Measurements from ENCODE around the gene SCD5.

Gene SCD5

GRCh38 chr4:82792912-82793649 lies 5.5 kb downstream of the SCD5 start:
- DNase-seq: no peak

DNA sequence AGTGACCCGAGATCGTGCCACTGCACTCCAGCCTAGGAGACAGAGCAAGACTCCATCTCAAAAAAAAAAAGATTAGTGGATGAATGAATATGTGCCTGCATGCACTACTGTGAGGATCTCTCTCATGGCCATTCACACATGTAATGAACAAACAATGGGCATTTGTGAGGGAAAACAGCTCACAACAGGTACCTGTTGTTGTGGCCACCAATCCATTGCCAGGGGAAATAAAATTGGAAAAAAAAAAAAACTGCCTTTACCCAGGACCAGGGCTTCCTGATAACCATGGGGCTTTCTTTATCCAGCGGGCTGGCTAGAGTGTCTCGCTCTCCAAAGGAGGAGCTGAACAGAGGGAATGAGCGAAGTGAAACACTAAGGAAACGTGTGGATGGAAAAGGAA lies 7.4 kb downstream of the SCD5 start:
- no peak for DNase-seq

DNA sequence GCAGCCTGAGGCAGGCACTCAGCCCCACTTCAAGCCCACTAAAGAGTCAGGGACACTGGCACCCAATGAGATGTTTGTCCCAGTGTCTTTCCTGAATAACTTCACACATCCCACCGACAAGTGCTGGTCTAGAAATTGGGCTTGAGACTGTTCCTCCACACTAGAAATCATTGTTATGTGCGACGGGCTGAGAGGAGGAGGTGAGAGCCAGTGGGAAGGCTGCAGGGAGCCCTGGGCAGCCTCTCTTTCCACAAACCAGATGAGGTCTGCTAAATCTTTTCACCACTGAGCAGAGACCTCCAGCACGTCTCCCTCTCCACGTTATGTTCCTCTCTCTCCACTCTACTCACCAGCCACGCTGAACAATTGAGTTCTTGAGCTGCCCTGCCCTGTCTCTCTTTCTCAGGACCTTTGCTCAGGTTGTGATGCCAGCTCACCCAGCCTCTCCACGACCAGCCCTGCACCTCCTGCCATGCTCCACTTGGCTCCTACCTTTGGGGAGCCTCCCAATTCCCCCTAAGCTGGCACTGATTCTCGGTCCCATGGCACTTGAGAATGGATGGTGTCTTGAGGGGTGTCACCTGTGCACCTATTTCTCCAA lies 8.4 kb downstream of the SCD5 start:
- peak; percentile 17 for DNase-seq

- no peak for DNase-seq
Measured at GRCh38 chr4:82789025-82789776, 9.4 kb downstream of the SCD5 start.

DNA sequence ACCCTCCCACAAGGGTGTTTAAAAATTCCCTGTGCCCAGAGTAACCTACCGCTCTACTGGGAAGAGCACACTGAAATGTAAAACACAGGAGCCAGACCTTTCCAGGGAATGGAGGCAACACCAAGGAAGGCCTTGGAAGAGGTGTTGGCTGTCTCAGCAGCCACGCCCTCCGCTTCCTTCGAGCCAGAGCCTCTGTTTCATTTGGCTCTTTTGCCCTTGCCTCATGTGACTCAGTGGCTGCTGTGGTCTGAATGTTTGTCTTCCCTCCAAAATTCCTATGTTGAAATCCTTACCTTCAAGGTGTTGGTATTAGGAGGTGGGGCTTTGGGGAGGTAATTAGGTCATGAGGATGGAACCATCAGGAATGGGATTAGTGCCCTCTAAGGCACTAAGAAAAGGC lies 11.3 kb downstream of the SCD5 start:
- no peak for DNase-seq

- no peak for DNase-seq
Measured at GRCh38 chr4:82786828-82787227, 11.8 kb downstream of the SCD5 start.

GRCh38 chr4:82785611-82786400 lies 12.8 kb downstream of the SCD5 start:
- peak; percentile 34 for DNase-seq

- peak; percentile 34 for DNase-seq
Measured at GRCh38 chr4:82784681-82785610, 13.7 kb downstream of the SCD5 start.

DNA sequence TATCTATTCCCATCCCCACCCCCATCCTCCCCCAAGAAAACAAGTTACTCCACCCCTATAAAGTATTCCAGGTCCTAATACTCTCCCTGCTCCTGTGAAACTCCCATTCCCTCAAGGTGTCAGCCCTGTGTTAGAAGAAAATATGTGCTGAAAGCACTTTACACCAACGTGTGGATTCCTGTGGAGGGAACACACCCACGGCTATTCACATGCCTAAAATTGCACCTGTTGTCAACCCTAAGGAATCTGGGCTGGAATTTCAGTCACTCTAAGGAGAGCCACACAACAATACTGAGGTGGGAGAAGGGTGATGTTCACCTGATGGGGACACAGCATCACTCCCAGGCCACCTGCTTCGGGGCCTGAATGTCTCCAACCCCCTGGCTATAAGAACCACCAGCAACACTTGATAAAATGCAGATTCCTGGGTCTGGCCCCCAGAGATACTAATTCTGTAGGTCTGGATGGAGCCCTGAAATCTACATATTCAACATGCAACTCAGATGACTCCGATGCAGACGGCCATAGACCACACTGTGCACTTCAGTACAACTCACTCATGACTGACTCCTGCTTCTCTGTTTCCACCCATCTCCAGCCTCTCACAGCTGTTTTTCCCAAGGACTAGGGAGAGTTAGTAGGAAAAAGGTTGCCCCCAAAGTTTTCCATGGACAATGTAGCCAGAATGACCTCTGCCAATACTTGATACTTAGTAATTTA lies 15.8 kb downstream of the SCD5 start:
- no peak for DNase-seq

GRCh38 chr4:82780752-82781231 lies 17.8 kb downstream of the SCD5 start:
- DNase-seq: peak; percentile 92

- no peak for DNase-seq
Measured at GRCh38 chr4:82780170-82780751, 18.3 kb downstream of the SCD5 start.

- DNase-seq: no peak
Measured at GRCh38 chr4:82779032-82779431, 19.6 kb downstream of the SCD5 start.

DNA sequence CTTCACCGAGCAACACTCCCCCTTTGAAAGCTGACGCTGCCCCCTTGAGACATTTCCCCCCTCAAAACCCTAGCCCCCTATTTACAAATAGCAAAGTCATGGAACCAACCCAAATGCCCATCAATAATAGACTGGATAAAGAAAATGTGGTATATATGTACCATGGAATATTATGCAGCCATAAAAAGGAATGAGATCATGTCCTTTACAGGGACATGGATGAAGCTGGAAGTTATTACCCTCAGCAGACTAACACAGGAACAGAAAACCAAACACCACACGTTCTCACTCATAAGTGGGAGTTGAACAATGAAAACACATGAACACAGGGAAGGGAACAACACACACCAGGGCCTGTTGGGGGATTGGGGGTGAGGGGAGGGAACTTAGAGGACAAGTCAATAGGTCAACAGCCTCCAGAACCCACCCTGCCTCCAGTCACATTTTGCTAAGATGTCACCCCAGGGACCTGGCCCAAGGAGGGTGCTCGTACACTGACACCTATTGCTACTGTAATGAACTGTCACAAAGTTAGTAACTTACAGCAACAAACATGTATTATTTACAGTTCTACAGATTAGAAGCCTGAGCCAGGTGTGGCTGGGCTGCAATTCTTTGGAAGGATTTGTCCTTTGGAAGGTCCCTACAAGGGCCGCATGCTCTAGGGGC lies 20.6 kb downstream of the SCD5 start:
- DNase-seq: no peak

GRCh38 chr4:82776925-82777542 lies 21.6 kb downstream of the SCD5 start:
- DNase-seq: no peak

- no peak for DNase-seq
Measured at GRCh38 chr4:82775243-82775642, 23.4 kb downstream of the SCD5 start.

GRCh38 chr4:82774711-82775171 lies 23.9 kb downstream of the SCD5 start:
- DNase-seq: no peak

DNA sequence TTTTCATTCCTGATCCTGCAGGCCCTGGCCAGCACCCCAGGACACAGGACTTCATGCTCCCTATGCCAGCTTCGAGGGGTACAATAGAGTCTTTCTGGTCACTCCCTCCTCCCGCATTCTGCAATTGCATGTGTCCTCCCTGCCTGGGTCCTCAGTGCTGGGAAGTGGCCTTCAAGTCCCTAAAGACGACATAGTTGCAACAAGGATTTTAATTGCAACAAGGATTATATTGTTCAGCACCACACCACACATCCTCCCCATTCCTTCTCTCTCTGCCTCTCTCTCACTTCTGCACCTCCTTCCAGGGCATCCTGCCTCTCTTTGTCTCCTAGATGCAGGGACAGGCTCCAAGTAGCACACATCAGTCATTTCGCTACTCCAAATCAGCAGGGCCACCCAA lies 25.5 kb downstream of the SCD5 start:
- DNase-seq: no peak

GRCh38 chr4:82770607-82771006 lies 28.0 kb downstream of the SCD5 start:
- DNase-seq: no peak

DNA sequence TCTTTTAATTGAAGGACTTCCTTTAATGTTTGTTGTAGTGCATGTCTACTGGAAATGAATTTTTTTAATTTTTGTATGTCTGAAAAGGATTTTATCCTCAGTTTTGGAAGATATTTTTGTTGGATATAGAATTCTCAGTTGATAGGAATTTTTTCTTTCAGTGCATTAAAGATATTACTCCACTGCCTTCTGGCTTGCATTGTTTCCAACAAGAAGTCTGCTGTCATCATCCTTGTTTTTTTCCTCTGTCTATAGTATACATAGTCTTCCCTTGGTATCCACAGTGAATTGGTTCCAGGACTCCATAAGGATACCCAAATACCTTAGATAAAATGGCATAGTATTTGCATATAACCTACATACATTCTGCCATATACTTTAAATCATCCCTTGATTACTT lies 33.5 kb downstream of the SCD5 start:
- no peak for DNase-seq

DNA sequence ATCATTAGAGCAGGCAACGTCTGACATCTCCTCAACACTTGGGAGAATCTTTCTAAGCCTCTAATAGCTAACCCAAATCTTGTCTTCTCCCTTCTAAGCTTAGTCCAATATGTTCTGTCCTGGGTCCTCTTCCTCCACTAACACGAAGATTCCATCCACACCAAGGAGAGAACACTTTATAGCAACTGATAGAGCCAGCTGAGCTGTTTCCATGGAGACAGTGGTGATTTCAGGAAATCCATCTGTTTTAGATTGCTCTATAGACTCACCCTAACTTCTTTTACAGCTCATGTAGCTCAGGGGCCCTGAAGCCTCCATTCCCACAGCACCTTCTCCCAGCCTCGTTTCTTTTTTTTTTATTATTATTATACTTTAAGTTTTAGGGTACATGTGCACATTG lies 37.4 kb downstream of the SCD5 start:
- DNase-seq: no peak
